ENCODE data around the gene SH3GL1.
A peak's percentile ranks its signal among the peaks of the same experiment; 100 is the strongest.

SH3GL1 gene

GRCh38 chr19:4446704-4447200, 46.4 kb upstream of the SH3GL1 start:
- H3K4me3 ChIP-seq (ENCODE audit: control insufficient read depth, low read depth, low read length) = no peak overlapping the region
- DNase-seq (ENCODE audit: low read depth) = no peak
- no peak for TF ChIP-seq CTCF (conservative IDR thresholded peaks at IDR 0.05; ENCODE audit: control insufficient read depth, insufficient read depth, low read depth, low read length)

GRCh38 chr19:4445963-4446703, 45.8 kb upstream of the SH3GL1 start:
- H3K4me3 ChIP-seq (ENCODE audit: control insufficient read depth, low read depth, low read length) = no peak overlapping the region
- DNase-seq (ENCODE audit: low read depth) = no peak
- no peak for TF ChIP-seq CTCF (conservative IDR thresholded peaks at IDR 0.05; ENCODE audit: control insufficient read depth, insufficient read depth, low read depth, low read length)

- DNase-seq (ENCODE audit: low read depth) = peak; percentile 43
- TF ChIP-seq CTCF (conservative IDR thresholded peaks at IDR 0.05; ENCODE audit: control insufficient read depth, insufficient read depth, low read depth, low read length) = no peak
- H3K4me3 ChIP-seq (ENCODE audit: control insufficient read depth, low read depth, low read length) = no peak overlapping the region
Measured at GRCh38 chr19:4444765-4445741, 44.7 kb upstream of the SH3GL1 start.

- no peak for DNase-seq (ENCODE audit: low read depth)
- TF ChIP-seq CTCF (conservative IDR thresholded peaks at IDR 0.05; ENCODE audit: control insufficient read depth, insufficient read depth, low read depth, low read length) = no peak
- H3K4me3 ChIP-seq (ENCODE audit: control insufficient read depth, low read depth, low read length) = no peak overlapping the region
Measured at GRCh38 chr19:4443966-4444764, 43.8 kb upstream of the SH3GL1 start.

GRCh38 chr19:4443188-4443587, 42.8 kb upstream of the SH3GL1 start:
- no peak for DNase-seq (ENCODE audit: low read depth)
- H3K4me3 ChIP-seq (ENCODE audit: control insufficient read depth, low read depth, low read length) = no peak overlapping the region
- no peak for TF ChIP-seq CTCF (conservative IDR thresholded peaks at IDR 0.05; ENCODE audit: control insufficient read depth, insufficient read depth, low read depth, low read length)

GRCh38 chr19:4442819-4443146, 42.4 kb upstream of the SH3GL1 start:
- TF ChIP-seq CTCF (conservative IDR thresholded peaks at IDR 0.05; ENCODE audit: control insufficient read depth, insufficient read depth, low read depth, low read length) = no peak
- no peak for DNase-seq (ENCODE audit: low read depth)
- no peak overlapping the region for H3K4me3 ChIP-seq (ENCODE audit: control insufficient read depth, low read depth, low read length)

Measured in fibroblast of mammary gland (primary cell).